T1000 (cell line): Measurements from ENCODE around the gene RASA3.

Source experiments
- DNase-seq: peaks from one replicate; lab custom pipeline; 2025; ENCODE audit warnings: mixed read lengths; lab: John Stamatoyannopoulos, UW

Gene RASA3

DNA sequence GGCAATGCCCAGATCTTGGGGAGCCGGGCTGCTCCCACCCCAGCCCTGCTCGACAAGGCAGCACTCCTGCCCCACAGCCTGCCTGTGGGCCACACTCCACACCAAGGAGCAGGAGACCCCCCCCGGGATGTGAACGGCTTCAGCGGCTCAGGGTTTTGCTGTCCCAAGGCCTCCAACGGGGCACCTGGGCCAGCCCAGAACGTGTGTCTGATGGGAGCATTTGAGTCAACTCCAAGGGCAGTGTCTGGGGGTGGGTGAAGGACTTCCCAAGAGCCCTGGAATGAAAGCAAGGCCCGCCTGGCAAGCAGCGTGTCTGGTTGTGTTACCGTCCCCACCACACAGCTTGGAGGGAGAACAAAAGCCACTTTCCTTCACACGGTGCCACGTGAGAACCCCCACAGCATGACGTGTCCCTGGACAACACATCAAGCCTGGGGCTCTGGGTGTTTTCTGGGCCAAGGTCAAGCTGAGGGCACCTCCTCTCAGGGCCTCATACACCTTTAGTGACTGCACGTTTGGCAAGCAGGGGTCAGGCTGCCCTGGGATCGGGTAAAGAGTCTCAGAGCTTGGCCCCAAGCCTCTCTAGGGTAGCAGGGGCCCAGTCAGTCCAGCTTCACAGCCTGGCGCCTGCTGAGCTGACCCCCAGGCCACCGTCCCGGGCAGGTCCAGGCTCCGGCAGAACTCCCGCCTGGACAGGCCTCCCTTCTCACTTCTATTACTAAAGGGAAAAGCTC is 164.5 kb downstream of the RASA3 start:
- no peak for DNase-seq

DNA sequence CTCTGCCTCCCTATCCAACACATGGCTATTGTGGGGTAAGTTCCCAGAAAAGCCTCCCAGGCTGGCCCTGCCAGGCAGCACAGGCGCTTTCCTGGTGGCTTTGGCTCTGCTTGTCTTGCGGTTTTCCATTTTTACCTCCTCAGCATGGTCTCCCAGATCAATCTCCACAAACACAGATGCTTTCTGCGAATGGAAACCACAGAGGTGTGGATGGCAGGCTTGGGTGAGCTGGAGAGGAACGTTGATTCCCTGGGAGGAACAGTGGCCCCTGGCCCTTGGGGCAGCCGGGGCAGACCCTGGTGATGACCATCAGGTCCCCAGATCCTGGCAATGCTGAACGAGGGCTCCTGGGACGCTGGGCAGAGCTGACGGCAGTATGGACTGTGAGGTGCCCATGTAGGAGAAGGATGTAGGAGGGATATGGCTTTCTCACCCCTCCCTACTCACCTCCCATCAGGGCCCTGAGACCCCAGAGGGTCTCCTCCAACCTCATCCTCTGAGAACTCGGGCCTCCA is 165.2 kb downstream of the RASA3 start:
- no peak for DNase-seq

DNA sequence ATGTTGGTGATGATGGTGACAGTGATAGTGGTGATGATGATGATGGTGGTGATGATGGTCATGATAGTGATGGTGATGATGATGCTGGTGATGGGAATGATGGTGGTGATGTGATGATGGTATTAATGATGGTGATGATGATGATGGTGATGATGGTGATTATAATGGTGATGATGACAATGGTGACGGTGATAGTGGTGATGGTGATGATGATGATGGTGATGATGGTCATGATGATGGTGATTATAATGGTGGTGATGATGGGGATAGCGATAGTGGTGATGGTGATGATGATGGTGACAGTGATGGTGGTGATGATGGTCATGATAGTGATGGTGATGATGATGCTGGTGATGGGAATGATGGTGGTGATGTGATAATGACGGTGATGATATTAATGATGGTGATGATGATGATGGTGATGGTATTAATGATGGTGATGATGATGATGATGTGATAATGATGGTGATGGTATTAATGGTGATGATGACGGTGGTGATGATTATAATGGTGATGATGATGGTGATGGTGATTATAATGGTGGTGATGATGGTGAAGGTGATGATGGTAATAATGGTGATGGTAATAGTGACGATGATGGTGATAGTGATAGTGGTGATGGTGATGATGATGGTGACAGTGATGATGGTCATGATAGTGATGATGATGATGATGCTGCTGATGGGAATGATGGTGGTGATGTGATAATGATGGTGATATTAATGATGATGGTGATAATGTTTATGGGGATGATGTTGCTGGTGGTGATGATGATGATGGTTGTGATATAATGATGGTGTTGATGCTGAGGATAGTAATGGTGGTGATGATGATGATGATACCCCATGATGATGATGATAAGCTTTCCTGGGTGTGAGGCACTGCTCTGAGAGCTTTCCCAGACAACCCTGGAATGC is 166.2 kb downstream of the RASA3 start:
- DNase-seq = no peak

DNA sequence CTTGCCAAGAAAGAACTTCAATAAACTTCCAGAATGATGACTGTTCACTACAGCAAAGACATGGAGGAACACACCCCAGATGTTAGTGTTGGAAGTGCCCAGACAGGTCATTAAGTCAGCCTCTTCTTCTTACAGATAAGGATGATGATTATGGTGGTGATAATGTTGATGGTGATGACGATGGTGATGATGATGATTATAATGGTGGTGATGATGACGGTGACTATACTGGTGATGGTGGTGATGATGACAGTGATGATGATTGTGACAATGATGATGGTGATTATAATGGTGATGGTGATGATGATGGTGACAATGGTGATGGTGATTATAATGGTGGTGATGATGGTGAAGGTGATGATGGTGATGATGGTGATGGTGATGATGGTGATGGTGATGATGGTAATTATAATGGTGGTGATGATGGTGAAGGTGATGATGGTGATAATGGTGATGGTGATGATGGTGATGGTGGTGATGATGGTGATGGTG is 167.0 kb downstream of the RASA3 start:
- DNase-seq = no peak

DNA sequence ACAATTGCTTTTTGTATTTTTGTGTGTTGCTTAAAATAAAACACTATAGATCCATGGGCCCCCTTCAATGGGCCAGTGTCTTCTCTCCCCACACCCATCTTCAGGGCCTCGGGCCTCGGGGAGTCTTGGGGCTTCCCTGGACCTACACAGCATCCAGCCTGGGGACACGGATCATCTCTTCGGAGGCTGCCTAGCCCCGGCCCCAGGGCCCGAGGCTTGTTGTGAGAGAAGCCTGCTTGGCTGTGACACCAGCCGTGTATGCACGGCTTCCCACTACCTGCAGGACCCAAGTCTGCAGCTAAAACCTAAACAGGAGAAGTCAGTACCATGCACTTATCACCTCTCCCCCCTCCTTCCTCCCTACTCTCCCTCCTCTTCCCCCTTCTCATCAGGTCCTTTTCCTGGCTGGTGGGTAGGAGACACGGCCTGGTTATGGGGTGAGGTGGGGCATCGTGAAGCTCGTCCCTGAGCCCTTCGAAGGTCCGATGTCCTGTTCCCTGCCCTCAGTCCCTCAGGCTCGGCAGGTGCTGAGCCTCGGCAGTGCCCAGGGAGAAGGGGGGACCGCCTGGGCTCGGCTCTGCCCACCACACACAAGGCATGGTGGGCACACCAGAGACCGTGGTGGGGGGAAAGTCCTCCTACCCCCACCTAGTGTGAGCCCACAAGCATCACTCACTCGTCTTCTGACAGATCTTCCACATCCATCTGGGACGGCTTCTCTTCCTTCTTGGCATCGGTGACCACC is 168.0 kb downstream of the RASA3 start:
- DNase-seq = no peak

DNA sequence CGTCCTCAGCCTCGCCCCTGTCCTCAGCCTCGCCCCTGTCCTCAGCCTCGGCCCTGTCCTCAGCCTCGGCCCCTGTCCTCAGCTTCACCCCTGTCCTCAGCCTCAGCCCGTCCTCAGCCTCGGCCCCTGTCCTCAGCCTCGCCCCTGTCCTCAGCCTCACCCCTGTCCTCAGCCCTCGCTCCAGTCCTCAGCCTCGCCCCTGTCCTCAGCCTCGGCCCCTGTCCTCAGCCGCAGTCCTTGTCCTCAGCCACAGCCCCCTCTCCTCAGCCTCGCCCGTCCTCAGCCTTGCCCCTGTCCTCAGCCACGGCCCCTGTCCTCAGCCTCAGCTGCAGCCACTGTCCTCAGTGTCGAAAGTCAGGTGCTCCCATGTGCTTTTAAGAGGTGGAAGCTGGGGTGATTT is 169.0 kb downstream of the RASA3 start:
- DNase-seq = no peak

DNA sequence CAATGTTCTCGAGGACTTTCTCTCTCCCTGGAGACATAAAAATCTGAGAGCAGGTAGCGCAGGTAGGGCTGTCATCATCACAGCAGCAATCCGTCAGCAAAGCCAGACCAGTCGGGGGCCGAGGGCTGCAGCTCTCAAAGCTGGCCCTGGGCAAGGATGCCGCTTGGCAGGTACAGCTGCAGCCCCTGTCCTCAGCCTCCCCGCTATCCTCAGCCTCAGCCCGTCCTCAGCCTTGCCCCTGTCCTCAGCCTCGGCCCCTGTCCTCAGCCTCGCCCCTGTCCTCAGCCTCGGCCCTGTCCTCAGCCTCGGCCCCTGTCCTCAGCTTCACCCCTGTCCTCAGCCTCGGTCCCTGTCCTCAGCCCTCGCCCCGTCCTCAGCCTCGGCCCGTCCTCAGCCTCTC is 169.4 kb downstream of the RASA3 start:
- no peak for DNase-seq

DNA sequence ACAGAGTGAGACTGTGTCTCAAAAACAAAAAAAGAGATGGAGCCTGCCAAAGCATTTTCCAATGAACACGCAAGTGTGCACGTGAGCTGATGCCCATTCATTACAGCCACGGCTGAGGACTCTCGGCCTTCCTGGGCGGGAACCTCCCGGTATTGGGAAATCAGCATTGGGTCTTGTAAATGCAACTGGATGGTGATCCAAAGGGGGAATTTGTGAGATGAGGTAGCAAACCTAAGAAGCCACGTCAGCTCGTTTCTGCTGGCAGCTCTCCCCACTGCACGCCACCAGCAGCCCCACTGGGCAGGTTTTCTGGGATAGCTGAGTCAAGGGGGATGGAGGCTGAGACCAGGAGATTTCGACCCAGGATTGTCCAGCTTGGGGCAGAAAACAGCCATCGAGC is 170.0 kb downstream of the RASA3 start:
- DNase-seq = no peak

DNA sequence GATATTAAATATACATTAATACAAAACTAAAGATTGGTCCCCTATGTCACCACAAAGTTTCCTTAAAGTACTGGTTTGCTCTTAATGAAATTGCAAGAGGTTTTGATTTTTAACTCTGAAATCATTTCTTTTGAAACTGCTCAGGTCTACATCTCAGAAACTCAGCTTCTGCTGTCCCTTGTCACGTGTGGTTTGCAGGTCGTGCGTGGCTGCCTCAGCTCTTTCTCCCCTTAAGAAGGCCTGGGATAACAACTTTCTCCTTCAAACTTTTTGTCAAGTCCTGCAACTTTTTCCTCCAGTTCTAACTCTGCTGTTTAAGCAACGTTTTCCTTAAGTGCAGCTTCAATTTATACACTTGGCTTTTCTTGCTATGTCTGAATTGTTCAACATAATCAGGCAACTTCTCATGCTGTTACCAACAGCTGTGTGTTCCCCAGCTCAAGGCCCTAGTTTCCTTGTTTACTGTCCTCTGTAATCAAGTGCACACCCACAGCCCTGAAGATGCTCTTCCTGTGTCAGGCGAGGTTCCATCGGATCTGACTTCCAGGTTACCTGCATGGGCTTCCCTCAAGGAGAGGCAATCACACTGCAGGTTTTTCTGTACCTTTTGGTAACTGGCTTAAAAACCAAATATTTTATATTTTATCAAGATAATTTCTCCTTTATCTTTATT is 172.0 kb downstream of the RASA3 start:
- DNase-seq = no peak

DNA sequence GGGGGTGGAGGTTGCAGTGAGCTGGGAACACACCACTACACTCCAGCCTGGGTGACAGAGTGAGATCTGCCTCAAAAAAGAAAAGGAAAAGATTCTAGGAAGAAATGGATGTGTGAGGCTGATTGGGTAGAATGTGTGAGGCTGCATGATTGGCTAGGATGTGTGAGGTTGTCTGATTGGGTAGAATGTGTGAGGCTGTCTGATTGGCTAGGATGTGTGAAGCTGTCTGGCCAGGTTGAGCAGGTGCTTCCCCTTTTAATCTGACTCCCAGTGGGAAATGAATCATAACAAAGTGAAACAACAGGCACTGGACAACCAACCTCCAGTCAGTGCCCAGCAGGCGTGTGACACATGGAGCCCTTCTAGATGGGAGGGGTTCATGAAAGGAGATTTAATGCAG is 173.2 kb downstream of the RASA3 start:
- peak; percentile 42 for DNase-seq

DNA sequence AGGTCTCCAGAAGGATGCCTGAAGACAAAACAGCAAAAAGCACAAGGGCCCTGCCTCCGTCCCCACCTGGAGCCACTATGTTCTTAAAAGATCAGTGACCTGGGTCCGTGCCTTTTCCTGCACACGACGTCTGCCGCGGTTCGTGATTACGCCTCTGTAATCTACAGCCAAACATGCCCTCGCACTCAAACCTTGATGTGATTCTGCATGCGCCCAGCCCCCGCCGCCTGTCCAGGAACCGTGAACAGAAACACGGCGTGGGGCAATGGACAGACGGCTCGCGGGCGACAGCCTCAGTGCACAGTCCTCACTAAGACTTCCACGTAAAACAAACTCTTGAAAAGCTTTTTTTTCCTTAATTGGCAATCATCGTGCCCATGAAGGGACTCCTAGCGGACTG is 174.1 kb downstream of the RASA3 start:
- no peak for DNase-seq

DNA sequence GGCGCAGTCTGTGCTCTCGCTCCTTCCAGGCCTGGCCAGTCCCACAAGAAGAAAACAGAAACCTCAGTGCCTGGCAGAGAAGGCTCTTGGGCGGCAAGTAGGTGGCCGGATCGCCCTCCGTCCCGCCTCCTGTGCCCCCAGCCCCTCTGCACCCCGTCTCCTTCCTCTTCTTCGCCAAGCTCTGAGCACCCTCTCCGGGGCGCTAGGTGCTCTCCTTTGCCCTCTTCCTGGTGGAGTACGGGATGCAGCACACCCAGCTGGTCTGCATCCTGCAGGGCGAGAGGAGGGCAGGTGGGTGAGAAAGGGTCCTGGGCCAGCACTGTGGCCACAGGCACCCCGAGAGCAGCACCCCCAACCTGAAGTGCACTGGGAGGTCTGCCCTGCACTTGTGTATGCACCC is 175.9 kb downstream of the RASA3 start:
- no peak for DNase-seq

DNA sequence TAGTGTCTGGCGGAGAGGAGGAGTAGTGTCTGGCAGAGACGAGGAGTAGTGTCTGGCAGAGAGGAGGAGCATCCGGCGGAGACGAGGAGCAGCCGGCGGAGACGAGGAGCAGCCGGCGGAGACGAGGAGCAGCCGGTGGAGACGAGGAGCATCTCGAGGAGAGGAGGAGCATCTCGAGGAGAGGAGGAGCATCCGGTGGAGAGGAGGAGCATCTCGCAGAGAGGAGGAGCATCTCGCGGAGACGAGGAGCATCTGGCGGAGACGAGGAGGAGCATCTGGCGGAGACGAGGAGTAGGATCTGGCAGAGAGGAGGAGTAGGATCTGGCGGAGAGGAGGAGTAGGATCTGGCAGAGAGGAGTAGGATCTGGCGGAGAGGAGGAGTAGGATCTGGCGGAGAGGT is 176.7 kb downstream of the RASA3 start:
- no peak for DNase-seq

DNA sequence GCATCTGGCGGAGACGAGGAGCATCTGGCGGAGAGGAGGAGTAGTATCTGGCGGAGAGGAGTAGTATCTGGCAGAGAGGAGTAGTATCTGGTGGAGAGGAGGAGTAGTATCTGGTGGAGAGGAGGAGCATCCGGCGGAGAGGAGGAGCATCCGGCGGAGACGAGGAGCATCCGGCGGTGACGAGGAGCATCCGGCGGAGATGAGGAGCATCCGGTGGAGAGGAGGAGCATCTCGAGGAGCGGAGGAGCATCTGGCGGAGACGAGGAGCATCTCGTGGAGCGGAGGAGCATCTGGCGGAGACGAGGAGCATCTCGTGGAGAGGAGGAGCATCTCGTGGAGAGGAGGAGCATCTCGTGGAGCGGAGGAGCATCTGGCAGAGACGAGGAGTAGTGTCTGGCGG is 177.2 kb downstream of the RASA3 start:
- no peak for DNase-seq

DNA sequence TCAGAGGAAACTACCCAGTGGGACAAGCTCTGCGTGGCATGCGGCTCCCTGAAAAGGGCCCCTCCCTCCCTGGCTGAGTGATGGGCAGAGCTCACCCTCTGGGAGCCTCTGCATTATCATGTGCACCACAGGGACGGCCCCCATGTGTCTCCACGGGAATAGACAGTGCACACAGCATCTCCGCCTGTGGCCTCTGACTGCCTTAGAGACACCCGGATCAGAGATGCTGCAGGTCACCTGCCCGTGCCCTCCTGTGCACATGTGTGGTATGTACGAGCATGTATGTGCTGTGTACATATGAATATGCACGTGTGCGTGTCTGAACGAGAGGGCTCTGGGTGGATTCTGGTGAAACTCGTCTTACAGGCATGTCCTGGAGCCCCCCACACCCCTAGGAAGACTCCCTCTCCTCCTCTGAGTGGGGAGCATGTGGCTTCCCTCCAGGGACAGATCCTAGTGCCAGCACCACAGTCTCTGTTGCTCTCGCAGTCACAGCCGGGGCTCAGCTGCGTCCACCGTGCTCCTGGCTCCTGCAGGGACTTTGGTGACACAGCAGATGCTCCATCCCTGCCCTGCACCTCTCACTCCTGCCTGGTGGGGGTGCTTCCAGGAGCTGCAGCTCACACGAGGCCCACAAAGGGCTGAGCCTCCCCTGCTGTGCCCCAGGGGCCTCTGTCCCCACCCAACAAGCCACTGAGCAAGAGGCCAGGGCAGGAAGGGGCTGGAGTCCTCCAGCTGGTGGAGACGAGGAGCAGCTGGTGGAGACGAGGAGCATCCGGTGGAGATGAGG is 178.2 kb downstream of the RASA3 start:
- no peak for DNase-seq

DNA sequence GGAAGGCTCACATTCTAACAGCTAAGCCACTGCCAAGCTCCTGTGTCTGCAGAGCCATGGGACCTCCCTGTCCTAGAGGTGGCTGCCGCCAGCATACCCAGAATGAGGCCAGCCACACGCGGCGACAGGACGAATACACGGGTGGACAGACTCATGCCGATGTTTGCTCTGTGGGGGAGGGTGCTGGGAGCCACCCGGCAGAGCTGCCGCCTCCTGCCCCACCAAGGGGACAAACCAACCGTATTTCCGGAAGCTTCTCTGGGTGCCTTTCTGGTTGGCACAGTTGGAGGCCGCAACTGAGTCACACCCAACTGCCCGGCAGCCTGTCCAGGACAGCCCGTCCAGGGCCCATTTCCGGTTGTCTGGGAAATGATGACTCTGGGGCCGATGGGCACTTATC is 178.9 kb downstream of the RASA3 start:
- DNase-seq = no peak

DNA sequence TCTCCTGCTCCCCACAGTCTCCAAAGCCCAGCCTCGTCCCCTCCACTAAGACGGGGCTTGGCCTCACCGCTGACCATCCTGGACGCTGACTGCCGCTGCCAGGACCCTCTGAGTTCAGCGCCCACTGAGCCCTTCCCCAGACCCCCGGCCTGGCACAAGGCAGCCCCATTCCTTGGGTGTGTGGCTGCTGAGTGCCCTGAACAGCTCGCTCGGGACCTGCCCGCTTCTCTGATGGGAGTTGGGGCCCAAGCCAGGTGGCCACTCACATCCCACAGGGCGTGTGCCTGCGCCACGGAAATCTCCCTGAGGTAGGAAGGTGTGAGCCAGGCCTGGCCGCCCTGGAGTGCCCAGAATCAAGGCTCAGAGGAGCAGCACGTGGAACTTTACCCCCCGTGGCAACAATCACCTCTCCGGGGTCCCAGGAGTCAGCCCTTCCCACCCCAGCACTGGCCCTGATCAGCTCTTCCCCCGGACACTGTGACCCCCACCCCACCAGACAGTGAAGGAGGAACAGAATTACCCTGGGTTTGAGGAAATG is 179.4 kb downstream of the RASA3 start:
- DNase-seq = no peak

DNA sequence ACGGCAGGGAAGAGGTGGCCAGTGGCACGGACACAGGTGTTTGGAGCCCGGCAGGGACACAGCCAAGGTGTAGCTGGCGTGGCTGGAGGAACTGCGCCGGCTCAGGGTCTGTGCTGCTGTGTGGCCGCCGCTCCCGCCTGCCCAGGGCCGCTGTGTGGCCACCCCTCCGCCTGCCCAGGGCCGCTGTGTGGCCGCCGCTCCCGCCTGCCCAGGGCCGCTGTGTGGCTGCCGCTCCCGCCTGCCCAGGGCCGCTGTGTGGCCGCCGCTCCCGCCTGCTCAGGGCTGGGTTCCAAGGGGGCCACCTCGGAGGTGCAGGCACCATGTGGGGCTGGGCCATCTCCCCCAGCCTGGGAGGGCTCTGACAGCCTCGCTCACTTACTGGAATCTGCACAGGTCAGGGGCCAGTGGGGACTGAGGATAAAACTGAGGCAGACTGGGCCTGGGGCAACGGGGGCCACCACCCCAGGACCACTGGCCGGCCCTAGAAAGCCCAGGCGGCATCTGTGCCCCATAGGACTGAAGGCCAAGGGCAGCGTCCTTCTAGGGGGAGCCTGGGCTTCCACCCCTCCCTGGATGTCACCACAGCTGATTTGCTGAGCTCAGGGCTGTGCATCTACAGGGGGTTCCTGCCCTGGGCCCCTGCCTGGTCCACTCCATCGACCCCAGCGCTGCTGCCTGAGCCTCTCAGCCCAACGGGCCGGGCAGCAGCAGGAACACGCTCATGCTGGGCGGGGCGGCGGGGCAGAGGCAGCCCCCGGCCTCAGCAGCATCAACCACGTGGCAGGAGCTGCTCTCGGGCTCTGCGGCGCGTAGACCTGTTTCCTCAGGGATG is 180.1 kb downstream of the RASA3 start:
- no peak for DNase-seq

DNA sequence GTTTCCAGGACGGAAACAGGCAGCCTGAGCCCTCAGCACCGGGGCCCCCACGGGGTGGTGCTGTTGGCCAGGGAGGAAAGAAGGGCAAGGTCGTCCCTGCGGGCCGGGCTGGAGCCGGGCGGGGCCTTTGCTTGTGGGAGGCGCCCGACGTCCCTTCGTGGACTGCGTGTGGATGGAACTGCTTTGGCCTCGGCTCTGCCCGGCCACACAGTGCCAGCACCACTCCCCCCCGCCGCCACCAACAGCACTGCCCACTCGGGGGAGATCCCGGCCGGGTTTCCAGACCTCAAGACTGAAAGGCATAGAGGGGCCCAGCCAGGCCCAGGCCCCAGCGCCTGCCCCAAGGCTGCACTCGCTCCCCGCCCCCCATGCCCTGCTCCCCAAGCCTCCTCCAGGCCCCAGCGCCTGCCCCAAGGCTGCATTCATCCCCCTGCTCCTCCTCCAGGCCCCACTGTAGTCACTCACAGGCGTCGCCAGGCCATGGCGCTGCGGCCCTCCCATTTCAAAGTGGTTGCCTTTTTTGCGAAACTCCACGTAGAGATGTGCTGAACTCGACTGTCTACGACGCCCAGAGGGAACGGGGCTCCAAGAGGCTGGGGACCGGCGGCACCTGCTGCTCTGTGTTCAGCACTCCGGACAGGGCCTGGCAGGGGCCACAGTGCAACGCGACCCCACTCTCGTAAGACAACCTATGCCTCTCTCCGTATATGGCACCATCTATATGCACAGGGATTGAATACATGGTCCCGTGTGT is 181.0 kb downstream of the RASA3 start:
- DNase-seq = no peak
